GM18517 (cell line): Measurements from ENCODE around the gene DNAAF5.
"Not testable (repeated sequence)": the region's sequence is repeated elsewhere in the genome, so short reads cannot be mapped to it uniquely, and the experiment has no call there.

Experiments used
- ATAC-seq: cut with Tn5 transposase; IDR thresholded peaks from one replicate; pipeline ENCODE4 v1.9.1; 2021; ENCODE audit warnings: mild to moderate bottlenecking, moderate library complexity; ENCODE audit not compliant: unreplicated experiment

Gene DNAAF5

DNA sequence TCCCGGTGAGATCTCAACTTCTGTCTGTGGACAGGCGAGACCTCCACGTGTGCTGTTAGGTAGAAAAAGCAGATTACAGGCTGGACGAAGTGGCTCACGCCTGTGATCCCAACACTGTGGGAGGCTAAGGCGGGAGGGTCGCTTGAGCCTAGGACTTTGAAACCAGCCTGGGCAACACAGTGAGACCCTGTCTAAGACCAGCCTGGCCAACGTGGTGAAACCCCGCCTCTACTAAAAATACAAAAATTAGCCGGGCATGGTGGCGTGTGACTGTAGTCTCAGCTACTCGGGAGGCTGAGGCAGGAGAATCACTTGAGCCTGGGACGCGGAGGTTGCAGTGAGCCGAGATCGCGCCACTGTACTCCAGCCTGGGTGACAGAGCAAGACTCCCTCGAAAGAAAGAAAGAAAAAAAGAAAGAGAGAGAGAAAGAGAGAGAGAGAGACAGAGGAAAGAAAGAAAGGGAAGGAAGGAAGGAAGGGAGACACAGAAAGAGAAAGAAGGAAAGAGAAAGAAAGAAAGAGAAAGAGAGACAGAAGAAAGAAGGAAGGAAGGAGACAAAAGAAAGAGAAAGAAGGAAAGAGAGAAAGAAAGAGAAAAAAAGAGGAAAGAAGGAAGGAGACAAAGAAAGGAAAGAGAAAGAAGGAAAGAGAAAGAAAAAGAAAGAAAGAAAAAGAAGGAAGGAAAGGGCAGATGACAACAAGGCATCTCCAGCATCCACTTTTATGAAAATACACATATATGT is 76.2 kb downstream of the DNAAF5 start:
- ATAC-seq = no peak

DNA sequence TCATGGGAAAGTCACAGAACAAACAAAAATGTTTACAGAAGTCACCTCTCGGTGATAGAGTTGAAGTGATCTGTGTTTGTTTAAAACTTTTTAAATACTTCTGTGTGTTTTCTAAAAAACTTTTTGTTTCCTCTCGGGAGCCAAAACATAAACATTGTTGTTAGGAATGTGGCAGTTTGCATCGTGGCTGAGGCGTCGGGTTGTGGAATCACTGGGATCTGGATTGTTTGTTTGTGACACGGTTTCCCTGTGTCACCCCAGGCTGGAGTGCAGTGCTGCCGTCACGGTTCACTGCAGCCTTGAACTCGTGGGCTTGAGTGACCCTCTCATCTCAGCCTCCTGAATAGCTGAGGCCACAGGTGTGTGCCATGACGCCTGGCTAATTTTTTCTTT is 76.7 kb downstream of the DNAAF5 start:
- no peak for ATAC-seq

GRCh38 chr7:803796-804195 is 77.3 kb downstream of the DNAAF5 start:
- not testable (repeated sequence) for ATAC-seq

DNA sequence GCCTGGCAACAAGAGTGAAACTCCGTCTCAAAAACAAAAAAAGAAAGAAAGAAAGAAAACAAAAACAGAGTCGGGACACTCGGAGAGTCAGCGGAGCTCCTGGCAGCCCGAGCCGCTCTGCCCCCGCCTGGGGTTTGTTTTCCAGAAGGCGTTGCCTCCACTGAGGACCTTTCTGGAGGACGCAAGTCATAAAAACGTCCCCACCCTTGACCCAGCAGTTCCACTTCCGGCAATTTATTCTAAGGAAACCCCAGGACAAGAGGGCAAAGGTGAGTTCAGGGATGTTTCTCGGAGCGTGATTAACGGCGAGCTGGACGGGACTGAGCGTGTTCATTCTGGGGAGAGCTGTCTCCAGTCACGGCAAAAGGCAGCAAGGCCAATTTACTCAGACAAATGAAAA is 78.8 kb downstream of the DNAAF5 start:
- no peak for ATAC-seq

DNA sequence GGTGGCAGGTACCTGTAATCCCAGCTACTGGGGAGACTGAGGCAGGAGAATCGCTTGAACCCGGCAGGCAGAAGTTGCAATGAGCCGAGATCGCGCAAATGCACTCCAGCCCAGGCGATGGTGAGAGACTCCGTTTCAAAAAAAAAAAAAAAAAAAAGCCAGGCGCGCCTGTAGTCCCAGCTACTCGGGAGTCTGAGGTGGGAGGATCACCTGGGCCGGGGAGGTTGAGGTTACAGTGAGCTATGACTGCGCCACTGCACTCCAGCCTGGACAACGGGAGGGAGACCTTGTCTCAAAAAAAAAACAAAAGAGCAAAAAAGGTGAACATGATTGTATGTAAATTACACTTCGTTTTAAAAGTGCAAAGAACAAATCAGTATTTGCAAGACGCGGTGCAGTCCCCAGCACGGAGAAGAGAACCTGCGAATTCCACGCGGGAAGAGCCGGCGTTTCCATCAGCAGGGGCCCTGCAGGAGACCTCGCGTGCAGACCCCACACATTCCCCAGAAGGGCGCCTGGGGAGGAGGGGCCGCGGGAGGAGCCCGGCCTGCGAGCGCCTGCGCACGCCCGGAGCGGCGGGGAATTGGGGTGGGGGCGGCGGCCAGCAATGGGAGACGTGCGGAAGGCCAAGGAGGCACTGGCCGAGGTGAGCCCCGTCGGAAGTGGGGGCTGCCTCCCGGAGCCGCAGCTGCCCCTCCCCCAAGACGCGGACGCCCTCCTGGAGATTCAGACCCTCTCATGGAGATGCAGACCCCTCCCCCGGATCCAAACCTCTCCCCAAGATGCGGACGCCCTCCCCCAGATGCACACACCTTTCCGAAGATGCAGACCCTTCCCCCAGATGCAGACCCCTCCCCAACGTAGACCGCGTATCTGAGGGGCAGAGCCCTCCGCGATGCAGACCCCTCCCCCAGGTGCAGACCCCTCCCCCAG is 89.1 kb downstream of the DNAAF5 start:
- ATAC-seq = no peak

DNA sequence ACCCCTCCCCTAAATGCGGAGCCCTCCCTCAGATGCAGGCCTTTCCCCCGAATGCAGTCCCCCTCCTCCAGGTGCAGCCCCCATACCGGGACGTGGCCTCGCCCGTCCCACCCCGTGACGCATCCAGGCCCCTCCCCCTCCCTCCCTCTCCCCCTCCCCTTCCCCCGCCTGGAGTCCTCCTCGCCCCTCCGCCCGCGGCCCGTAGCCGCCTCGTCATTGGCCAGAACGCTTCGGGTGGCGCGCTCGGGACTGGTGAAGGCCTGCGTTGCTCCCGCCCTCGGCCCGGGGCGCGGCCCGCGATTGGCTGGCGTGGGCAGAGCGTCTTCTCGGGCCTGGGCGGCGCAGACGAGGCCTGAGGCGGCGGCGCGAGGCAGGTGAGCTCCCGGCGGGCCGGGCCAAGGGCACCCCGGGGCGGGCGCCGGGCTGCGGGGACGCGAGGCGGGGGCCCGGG is 89.8 kb downstream of the DNAAF5 start:
- peak; percentile 52 for ATAC-seq

DNA sequence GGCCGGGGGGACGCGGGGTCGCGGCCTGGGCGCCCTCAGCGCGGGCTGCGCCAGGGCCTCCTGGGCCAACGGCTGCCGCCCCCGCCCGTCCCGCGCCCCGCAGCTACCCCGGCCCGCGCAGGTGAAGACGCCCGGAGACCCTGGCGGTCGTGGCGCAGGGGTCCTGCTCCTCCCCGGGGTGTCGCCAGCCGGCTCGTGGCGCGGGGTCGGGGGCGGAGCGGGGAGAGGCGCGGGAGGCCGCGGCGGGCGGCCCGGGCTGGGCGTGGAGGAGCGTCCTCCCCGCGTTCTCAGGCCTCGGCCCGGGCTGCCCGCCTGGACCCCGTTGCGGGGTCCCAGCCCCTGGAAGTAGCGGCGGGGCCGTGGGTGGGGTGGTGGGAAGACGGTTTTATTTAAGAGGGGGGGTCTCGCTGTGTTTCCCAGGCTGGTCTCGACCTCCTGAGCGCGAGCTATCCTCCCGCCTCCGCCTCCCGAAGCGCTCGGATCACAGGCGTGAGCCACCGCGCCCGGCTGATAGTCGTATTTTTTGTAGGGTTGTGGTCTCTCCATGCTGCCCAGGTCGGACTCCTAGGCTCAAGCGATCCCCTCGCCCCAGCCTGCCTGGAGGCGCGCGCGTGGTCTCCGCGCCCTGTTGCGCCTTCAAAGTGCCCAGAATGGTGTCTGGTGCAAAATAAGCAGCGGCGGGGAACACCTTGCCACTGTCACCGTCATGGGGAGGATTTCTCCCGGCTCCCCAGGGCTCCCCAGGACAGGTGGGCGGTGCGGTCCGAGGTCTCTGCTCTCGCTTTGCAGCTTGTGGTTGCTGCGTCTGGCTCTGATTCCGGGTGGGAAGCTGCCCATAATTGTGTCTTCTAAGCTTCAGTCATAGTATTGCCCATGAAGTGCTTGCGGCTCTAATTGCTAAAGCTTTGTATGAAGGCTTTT is 90.5 kb downstream of the DNAAF5 start:
- ATAC-seq = peak; percentile 16

- ATAC-seq = no peak
Observed at GRCh38 chr7:818031-818699, 91.7 kb downstream of the DNAAF5 start.

DNA sequence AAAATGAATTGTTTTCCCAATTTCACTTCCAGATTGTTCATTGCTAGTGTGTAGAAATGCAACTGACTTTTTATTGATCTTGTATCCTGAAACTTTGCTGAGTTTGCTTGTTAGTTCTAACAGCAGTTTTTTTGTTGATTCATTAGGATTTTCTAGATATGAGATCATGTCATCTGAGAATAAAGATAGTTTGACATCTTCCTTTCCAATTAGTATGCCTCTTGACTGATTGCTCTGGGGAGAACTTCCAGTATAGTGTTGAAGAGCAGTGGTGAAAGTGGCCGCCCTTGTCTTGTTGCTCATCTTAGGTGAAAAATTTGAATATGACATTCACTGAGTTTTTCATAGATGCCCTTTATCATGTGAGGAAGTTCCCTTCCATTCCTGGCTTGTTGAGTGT is 93.8 kb downstream of the DNAAF5 start:
- ATAC-seq = no peak

DNA sequence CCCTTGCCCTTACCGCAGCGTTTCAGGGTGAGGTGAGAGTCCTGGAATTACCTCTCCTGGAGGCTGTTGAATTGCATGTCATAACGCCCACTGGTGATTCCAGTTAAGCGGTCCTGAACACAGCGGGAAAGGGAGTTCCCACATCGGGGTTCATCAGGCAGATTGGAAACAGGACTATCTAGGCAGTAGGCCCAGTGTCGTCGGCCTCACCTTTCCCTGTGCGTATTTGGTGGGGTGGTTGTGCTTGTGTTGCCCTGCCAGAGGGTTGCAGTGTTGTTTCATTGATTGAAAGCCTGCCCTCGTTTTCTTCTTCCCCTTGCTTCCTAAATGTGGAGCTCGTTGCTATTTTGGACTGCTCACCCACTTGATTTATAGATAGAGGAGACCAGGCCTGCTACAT is 95.2 kb downstream of the DNAAF5 start:
- no peak for ATAC-seq

DNA sequence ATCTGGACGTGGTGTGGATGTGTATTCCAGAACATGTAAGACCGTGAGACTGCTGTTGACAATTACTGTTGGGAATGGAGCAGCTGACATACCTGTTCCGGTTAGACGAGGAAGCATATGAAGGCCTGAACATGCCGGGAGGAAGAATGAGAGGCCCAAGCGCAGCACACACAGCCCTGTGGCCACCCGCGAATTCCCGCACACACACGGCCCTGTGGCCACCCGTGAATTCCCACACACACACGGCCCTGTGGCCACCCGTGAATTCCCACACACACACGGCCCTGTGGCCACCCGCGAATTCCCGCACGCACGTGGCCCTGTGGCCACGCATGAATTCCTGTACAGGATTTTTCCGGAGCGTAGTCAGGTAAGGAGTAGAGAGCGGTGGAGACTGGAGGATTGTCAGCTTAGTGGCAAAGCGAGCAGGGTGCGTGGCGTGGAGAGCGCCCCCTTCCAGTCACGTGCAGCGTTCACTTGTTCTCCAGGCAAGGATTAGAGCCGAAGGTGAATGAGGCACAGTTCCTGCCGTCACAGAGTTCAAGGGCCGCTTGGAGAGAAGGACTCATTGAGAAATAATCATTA is 96.3 kb downstream of the DNAAF5 start:
- ATAC-seq = no peak

DNA sequence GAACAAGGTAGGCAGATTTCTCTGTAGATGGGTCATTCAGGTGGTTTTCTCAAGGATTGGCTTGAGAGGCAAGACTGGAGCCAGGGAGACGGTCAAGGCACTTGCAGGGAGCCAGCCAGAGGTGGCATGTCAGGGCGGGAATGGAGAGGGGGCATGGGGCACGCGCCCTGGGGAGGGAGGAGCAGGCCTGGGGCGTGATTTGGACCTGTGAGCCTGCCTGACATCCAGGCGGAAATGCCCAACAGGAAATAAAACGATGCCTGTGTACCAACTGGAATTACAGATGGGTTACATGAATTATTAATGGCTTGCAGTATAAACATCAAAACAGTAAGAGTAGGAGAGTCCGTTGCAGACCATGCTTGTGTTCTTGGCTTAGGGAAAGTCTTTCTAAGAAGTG is 97.2 kb downstream of the DNAAF5 start:
- no peak for ATAC-seq

- no peak for ATAC-seq
Observed at GRCh38 chr7:824081-824480, 97.6 kb downstream of the DNAAF5 start.

GRCh38 chr7:824664-825063 is 98.2 kb downstream of the DNAAF5 start:
- ATAC-seq = no peak

DNA sequence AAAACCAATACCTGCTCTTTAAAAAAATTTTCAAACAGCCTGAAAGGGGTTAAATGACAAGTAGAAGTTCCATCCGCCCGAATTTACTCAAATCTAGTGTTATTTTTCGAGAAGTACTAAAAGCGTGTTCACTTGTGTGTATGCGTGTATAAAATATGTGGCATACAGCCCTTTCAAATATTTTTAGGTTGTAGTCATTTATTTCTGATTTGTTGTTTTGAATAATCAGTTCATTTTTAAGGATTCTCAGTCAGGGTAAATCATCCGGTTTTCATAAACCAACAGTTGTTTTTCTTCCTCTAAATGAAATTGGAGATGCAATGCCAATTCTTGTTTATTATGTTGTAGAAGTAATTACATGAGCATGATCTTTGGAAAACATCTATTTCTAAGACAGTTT is 98.9 kb downstream of the DNAAF5 start:
- ATAC-seq = no peak

- ATAC-seq = no peak
Observed at GRCh38 chr7:826230-826917, 99.9 kb downstream of the DNAAF5 start.

GRCh38 chr7:828793-829561 is 102.5 kb downstream of the DNAAF5 start:
- no peak for ATAC-seq

- no peak for ATAC-seq
Observed at GRCh38 chr7:830069-830468, 103.6 kb downstream of the DNAAF5 start.
